DMS114 treated with DMSO at 0.1 percent for 48 hours (cell line): Measurements from ENCODE around the gene HERPUD1.

ENCODE experiments used
- DNase-seq: peaks from one replicate; lab custom pipeline; 2025; ENCODE audit not compliant: unreplicated experiment; lab: John Stamatoyannopoulos, UW

Gene HERPUD1

GRCh38 chr16:56910654-56911539, 21.0 kb upstream of the HERPUD1 start:
- DNase-seq, result no peak

- DNase-seq, result no peak
Measured at GRCh38 chr16:56911771-56912571, 20.0 kb upstream of the HERPUD1 start.

- DNase-seq, result no peak
Measured at GRCh38 chr16:56912746-56913708, 18.9 kb upstream of the HERPUD1 start.

- DNase-seq, result no peak
Measured at GRCh38 chr16:56914896-56915295, 17.0 kb upstream of the HERPUD1 start.

- no peak for DNase-seq
Measured at GRCh38 chr16:56915336-56916119, 16.4 kb upstream of the HERPUD1 start.

GRCh38 chr16:56916571-56917403, 15.2 kb upstream of the HERPUD1 start:
- no peak for DNase-seq

DNA sequence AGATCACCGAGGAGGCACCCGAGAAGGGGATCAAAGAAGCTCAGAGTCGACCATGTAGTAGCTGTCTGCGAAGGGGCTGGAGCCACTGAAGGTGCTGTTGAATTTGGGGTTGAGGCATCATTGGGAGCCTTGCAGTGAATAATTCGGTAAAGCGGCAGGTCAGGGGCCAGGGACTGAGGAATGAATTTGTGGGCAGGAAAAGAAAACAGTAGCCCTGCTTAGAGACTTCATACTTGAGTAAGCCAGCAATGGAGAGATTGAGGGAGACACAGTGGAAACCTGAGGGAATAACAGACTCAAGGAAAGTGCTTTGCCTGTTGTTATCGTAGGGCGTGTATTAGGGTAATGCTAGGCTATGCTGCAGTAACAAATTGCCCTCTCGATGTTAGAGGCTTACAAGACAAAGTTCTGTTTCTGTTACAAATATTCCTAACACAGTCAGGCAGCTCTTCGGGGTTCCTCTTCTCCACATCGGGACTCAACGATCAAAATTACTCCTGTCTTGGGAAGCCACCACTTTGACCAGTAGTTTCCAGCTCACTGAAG, 13.4 kb upstream of the HERPUD1 start:
- DNase-seq, result no peak

GRCh38 chr16:56919099-56919800, 12.7 kb upstream of the HERPUD1 start:
- no peak for DNase-seq

DNA sequence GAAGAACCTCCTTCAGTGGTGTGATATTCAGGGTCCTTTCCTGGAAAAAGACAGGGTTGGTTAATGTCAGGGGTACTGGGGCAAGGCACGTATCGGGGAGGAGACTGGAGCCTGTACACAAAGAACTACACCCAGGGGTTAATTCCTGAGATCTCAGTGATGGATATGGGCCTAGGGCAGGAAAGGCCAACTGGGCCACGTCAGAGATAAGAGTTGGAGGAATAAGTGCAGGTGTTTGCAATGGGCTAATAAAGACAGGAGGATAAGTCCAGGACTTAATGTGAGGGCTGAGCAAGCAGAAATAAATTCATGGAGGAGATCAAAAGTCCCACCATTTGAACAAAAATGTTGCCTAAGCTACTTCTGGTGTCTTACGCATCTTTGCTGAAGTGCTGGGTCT, 10.4 kb upstream of the HERPUD1 start:
- no peak for DNase-seq

- DNase-seq, result no peak
Measured at GRCh38 chr16:56923481-56924091, 8.4 kb upstream of the HERPUD1 start.

- no peak for DNase-seq
Measured at GRCh38 chr16:56927471-56927870, 4.5 kb upstream of the HERPUD1 start.

GRCh38 chr16:56929639-56930038, 2.3 kb upstream of the HERPUD1 start:
- no peak for DNase-seq

DNA sequence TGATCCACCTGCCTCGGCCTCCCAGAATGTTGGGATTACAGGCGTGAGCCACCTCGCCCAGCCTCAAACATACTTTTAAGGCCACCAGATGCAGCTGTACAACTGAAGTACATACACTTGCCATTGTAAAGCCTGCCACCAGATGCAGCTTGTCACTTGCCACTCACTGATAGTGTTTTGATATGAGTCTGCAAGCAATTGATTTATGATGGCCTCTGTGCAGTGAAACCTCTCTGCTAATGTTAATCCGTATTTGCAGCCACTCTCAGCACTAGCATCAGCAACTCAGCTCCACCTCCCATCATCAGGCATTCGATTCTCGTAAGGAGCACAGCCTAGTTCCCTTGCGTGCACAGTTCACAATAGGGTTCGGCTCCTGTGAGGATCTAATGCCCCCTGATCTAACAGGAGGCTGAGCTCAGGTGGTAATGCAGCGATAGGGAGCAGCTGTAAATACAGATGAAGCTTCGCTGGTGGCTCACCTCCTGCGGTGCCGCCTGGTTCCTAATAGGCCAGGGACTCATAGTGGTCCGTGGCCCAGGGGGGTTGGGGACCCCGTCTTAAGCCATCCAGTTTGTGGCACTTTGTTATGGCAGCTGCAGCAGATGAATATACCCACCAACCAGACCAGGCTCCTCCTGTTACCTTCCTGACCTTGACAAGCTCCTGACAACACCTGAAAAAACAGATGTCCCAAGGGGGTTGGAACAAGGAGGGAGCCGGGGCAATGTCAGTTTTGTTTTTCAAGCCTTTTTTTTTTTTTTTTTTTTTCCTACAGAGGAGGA, 1.3 kb upstream of the HERPUD1 start:
- no peak for DNase-seq

GRCh38 chr16:56931271-56931891, 561 bp upstream of the HERPUD1 start:
- DNase-seq, result no peak

- DNase-seq, result peak; percentile 41
Measured at GRCh38 chr16:56932721-56933619, 1.0 kb downstream of the HERPUD1 start.
